Measurements from ENCODE around the gene IQCM.

GRCh38 chr4:149781150-149781549 is 34.5 kb downstream of the IQCM start:
- TF ChIP-seq CTCF (IDR thresholded peaks at IDR 0.05), result no peak
- TF ChIP-seq POLR2A (IDR thresholded peaks at IDR 0.05), result no peak

Data from esophagus squamous epithelium (tissue), 4 donors.